ENCODE measurements around the gene DTL. TPM values are rescaled to one million over a fixed set of nuclear protein-coding genes. Genes with fewer than 3 reads are reported as not detected.

The DTL gene
- total RNA-seq, 1 donor from 2014 or later: 73.9 TPM

- intact Hi-C loops (cut with micrococcal nuclease): no loop called here
- Mint-ChIP-seq H3K4me3 (ENCODE audit: low read depth) (no peak overlapping the region), H3K4me1 (ENCODE audit: low read depth) (peaks cover 45% of the 10 kb centered on the region), H3K36me3 (ENCODE audit: low read depth) (peaks cover 72% of the 10 kb centered on the region), H3K9me3 (no peaks in the 10 kb centered on the region), H3K27ac (peak overlapping the region; percentile 59), H3K27me3 (ENCODE audit: low read depth) (no peaks in the 10 kb centered on the region)
- DNase-seq (ENCODE audit: low spot score): no peak
These were observed 6.9 kb downstream of the DTL start for GRCh38 chr1:212042436-212042835.

- H3K4me3 Mint-ChIP-seq (ENCODE audit: low read depth): no peak overlapping the region
- peaks cover 28% of the 10 kb centered on the region for H3K4me1 Mint-ChIP-seq (ENCODE audit: low read depth)
- peaks cover 72% of the 10 kb centered on the region for H3K36me3 Mint-ChIP-seq (ENCODE audit: low read depth)
- H3K27ac Mint-ChIP-seq: no peak overlapping the region
- DNase-seq (ENCODE audit: low spot score): no peak
- intact Hi-C loops (cut with micrococcal nuclease): no loop called here
- H3K27me3 Mint-ChIP-seq (ENCODE audit: low read depth): no peaks in the 10 kb centered on the region
- no peaks in the 10 kb centered on the region for H3K9me3 Mint-ChIP-seq
These were observed 9.3 kb downstream of the DTL start for GRCh38 chr1:212044851-212045250.

- Mint-ChIP-seq H3K4me3 (ENCODE audit: low read depth) (no peak overlapping the region), H3K27me3 (ENCODE audit: low read depth) (no peaks in the 10 kb centered on the region), H3K27ac (no peak overlapping the region), H3K36me3 (ENCODE audit: low read depth) (peaks cover 73% of the 10 kb centered on the region), H3K9me3 (no peaks in the 10 kb centered on the region), H3K4me1 (ENCODE audit: low read depth) (peaks cover 22% of the 10 kb centered on the region)
- DNase-seq (ENCODE audit: low spot score): no peak
- intact Hi-C loops (cut with micrococcal nuclease): no loop called here
These were observed 10.4 kb downstream of the DTL start for GRCh38 chr1:212045981-212046380.

- peak overlapping the region; percentile 7 for H3K27ac Mint-ChIP-seq
- no peaks in the 10 kb centered on the region for H3K27me3 Mint-ChIP-seq (ENCODE audit: low read depth)
- no peak overlapping the region for H3K4me3 Mint-ChIP-seq (ENCODE audit: low read depth)
- peaks cover 94% of the 10 kb centered on the region for H3K36me3 Mint-ChIP-seq (ENCODE audit: low read depth)
- peaks cover 6% of the 10 kb centered on the region for H3K4me1 Mint-ChIP-seq (ENCODE audit: low read depth)
- H3K9me3 Mint-ChIP-seq: peaks cover 28% of the 10 kb centered on the region
- no peak for DNase-seq (ENCODE audit: low spot score)
- intact Hi-C loops (cut with micrococcal nuclease): no loop called here
These were observed 18.4 kb downstream of the DTL start for GRCh38 chr1:212053993-212054392.

GRCh38 chr1:212055333-212055732 is 19.8 kb downstream of the DTL start:
- intact Hi-C loops (cut with micrococcal nuclease): no loop called here
- Mint-ChIP-seq H3K4me3 (ENCODE audit: low read depth) (no peak overlapping the region), H3K27ac (no peak overlapping the region), H3K27me3 (ENCODE audit: low read depth) (no peaks in the 10 kb centered on the region), H3K9me3 (peaks cover 28% of the 10 kb centered on the region), H3K36me3 (ENCODE audit: low read depth) (peaks cover 91% of the 10 kb centered on the region), H3K4me1 (ENCODE audit: low read depth) (peaks cover 7% of the 10 kb centered on the region)
- no peak for DNase-seq (ENCODE audit: low spot score)

- Mint-ChIP-seq H3K27me3 (ENCODE audit: low read depth) (no peaks in the 10 kb centered on the region), H3K27ac (no peak overlapping the region), H3K36me3 (ENCODE audit: low read depth) (peaks cover 67% of the 10 kb centered on the region), H3K9me3 (peaks cover 26% of the 10 kb centered on the region), H3K4me1 (ENCODE audit: low read depth) (peaks cover 16% of the 10 kb centered on the region), H3K4me3 (ENCODE audit: low read depth) (no peak overlapping the region)
- intact Hi-C loops (cut with micrococcal nuclease): no loop called here
- DNase-seq (ENCODE audit: low spot score): no peak
These were observed 25.3 kb downstream of the DTL start for GRCh38 chr1:212060632-212061472.

- Mint-ChIP-seq H3K27ac (no peak overlapping the region), H3K9me3 (peaks cover 5% of the 10 kb centered on the region), H3K4me1 (ENCODE audit: low read depth) (peaks cover 17% of the 10 kb centered on the region), H3K27me3 (ENCODE audit: low read depth) (no peaks in the 10 kb centered on the region), H3K4me3 (ENCODE audit: low read depth) (no peak overlapping the region), H3K36me3 (ENCODE audit: low read depth) (peaks cover 67% of the 10 kb centered on the region)
- intact Hi-C loops (cut with micrococcal nuclease): loop anchor here (2.0 kb wide), 2 partner anchors 306 to 394 kb away; no protein-coding TSS in a partner anchor
- no peak for DNase-seq (ENCODE audit: low spot score)
These were observed 27.4 kb downstream of the DTL start for GRCh38 chr1:212062832-212063438.

GRCh38 chr1:212067787-212068186 is 32.2 kb downstream of the DTL start:
- Mint-ChIP-seq H3K36me3 (ENCODE audit: low read depth) (peaks cover 73% of the 10 kb centered on the region), H3K9me3 (no peaks in the 10 kb centered on the region), H3K27me3 (ENCODE audit: low read depth) (no peaks in the 10 kb centered on the region), H3K4me1 (ENCODE audit: low read depth) (peaks cover 5% of the 10 kb centered on the region), H3K27ac (no peak overlapping the region), H3K4me3 (ENCODE audit: low read depth) (no peak overlapping the region)
- intact Hi-C loops (cut with micrococcal nuclease): loop anchor here (5.0 kb wide), 1 partner anchor 250 kb away; no protein-coding TSS in a partner anchor
- no peak for DNase-seq (ENCODE audit: low spot score)

GRCh38 chr1:212070720-212071302 is 35.3 kb downstream of the DTL start:
- no peak overlapping the region for H3K4me3 Mint-ChIP-seq (ENCODE audit: low read depth)
- intact Hi-C loops (cut with micrococcal nuclease): loop anchor here (1.0 to 5.0 kb wide), 3 partner anchors 51 to 297 kb away; no protein-coding TSS in a partner anchor
- H3K9me3 Mint-ChIP-seq: no peaks in the 10 kb centered on the region
- no peak overlapping the region for H3K27ac Mint-ChIP-seq
- H3K27me3 Mint-ChIP-seq (ENCODE audit: low read depth): no peaks in the 10 kb centered on the region
- DNase-seq (ENCODE audit: low spot score): no peak
- peaks cover 79% of the 10 kb centered on the region for H3K36me3 Mint-ChIP-seq (ENCODE audit: low read depth)
- H3K4me1 Mint-ChIP-seq (ENCODE audit: low read depth): peaks cover 4% of the 10 kb centered on the region

- Mint-ChIP-seq H3K4me3 (ENCODE audit: low read depth) (no peak overlapping the region), H3K27ac (no peak overlapping the region), H3K27me3 (ENCODE audit: low read depth) (no peaks in the 10 kb centered on the region), H3K4me1 (ENCODE audit: low read depth) (peaks cover 11% of the 10 kb centered on the region), H3K9me3 (no peaks in the 10 kb centered on the region), H3K36me3 (ENCODE audit: low read depth) (peaks cover 79% of the 10 kb centered on the region)
- no peak for DNase-seq (ENCODE audit: low spot score)
- intact Hi-C loops (cut with micrococcal nuclease): loop anchor here (5.0 kb wide), 1 partner anchor 50 kb away; no protein-coding TSS in a partner anchor
These were observed 36.5 kb downstream of the DTL start for GRCh38 chr1:212072047-212072446.

- no peak overlapping the region for H3K4me3 Mint-ChIP-seq (ENCODE audit: low read depth)
- H3K27ac Mint-ChIP-seq: no peak overlapping the region
- no peaks in the 10 kb centered on the region for H3K27me3 Mint-ChIP-seq (ENCODE audit: low read depth)
- H3K36me3 Mint-ChIP-seq (ENCODE audit: low read depth): peaks cover 71% of the 10 kb centered on the region
- DNase-seq (ENCODE audit: low spot score): no peak
- peaks cover 12% of the 10 kb centered on the region for H3K4me1 Mint-ChIP-seq (ENCODE audit: low read depth)
- H3K9me3 Mint-ChIP-seq: no peaks in the 10 kb centered on the region
- intact Hi-C loops (cut with micrococcal nuclease): loop anchor here (5.0 kb wide), 1 partner anchor 49 kb away; no protein-coding TSS in a partner anchor
These were observed 37.9 kb downstream of the DTL start for GRCh38 chr1:212073490-212073889.

GRCh38 chr1:212074313-212074712 is 38.8 kb downstream of the DTL start:
- Mint-ChIP-seq H3K4me3 (ENCODE audit: low read depth) (no peak overlapping the region), H3K36me3 (ENCODE audit: low read depth) (peaks cover 72% of the 10 kb centered on the region), H3K27ac (no peak overlapping the region), H3K9me3 (no peaks in the 10 kb centered on the region), H3K4me1 (ENCODE audit: low read depth) (peaks cover 12% of the 10 kb centered on the region), H3K27me3 (ENCODE audit: low read depth) (no peaks in the 10 kb centered on the region)
- intact Hi-C loops (cut with micrococcal nuclease): loop anchor here (5.0 kb wide), 1 partner anchor 48 kb away; no protein-coding TSS in a partner anchor
- no peak for DNase-seq (ENCODE audit: low spot score)
